ENCODE measurements around the gene TEKT1.

Gene TEKT1

DNA sequence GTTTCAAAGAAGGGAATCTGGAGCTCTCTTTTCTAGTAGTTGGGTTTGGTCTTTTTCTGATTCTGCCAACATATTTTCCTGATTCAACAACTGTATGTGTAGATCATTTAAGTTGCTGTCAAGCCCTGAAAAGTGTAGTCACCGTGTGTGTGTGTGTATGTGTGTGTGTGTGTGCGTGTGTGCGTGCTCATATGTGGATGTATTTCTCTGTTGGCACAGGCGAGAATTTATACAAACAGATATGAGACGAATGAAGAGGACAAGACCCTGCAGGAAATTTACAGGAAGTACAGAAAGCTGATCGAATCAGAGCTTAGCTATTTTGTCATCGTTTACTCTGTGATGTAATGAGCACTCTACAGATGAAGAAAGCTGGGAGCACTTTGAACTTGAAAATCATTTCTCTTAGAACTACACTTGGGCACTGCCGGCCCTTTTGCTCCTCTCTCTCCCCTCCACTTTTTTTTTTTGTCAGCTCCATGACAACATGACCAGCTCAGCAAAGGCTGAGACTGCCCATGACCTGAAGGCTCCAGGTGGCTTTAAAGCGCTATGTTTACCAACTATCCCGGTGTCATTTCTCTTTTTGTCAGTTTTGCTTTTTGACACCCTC lies 44.3 kb downstream of the TEKT1 start:
- Histone ChIP-seq H3K9ac (ENCODE audit: low read length) (no peak overlapping the region), H2BK15ac (ENCODE audit: low read depth, poor library complexity, severe bottlenecking) (no peak overlapping the region), H3K18ac (ENCODE audit: low read depth in 1 of 2, low read length in 2 of 2) (no peak overlapping the region), H3K27ac (ENCODE audit: low read length, poor library complexity, severe bottlenecking) (no peak overlapping the region), H4K8ac (ENCODE audit: low read length) (no peak overlapping the region), H3K23ac (ENCODE audit: low read length in 2 of 2) (no peak overlapping the region), H2BK12ac (ENCODE audit: low read length in 2 of 2) (no peak overlapping the region), H3K79me1 (replicated peaks; ENCODE audit: low read length, poor library complexity, severe bottlenecking) (no peaks in the 10 kb centered on the region), H2BK120ac (ENCODE audit: low read depth, low read length) (no peak overlapping the region), H3K4me2 (ENCODE audit: low read length, poor library complexity, severe bottlenecking) (no peak overlapping the region), H3K4ac (ENCODE audit: low read depth in 1 of 2, low read length in 2 of 2) (no peak overlapping the region), H3K27me3 (ENCODE audit: control insufficient read depth in 1 of 2, insufficient read depth in 1 of 2, low read length in 2 of 2) (peaks cover 8 to 29% of the 10 kb centered on the region in 2 experiments), H3K36me3 (ENCODE audit: control insufficient read depth in 1 of 2, insufficient read depth in 2 of 2, low read depth in 1 of 2, low read length in 2 of 2) (no peaks in the 10 kb centered on the region), H3K4me3 (ENCODE audit: insufficient read depth in 1 of 2, low read depth in 1 of 2, low read length in 2 of 2) (no peak overlapping the region), H3K14ac (ENCODE audit: low read length in 2 of 2) (no peak overlapping the region), H4K91ac (ENCODE audit: low read length) (no peak overlapping the region), H2BK5ac (ENCODE audit: low read depth, low read length, poor library complexity, severe bottlenecking) (no peak overlapping the region), H2AFZ (ENCODE audit: low read depth, low read length) (no peak overlapping the region), H2AK5ac (ENCODE audit: low read length, severe bottlenecking) (no peak overlapping the region), H3K9me3 (ENCODE audit: control insufficient read depth, low read length) (no peaks in the 10 kb centered on the region), H3K4me1 (ENCODE audit: control insufficient read depth, insufficient read depth, low read depth, low read length) (no peaks in the 10 kb centered on the region)
- no peak for DNase-seq
- WGBS: 66% methylated on average over 10 of the region's 10 CpGs

GRCh38 chr17:6786618-6787017 lies 44.9 kb downstream of the TEKT1 start:
- no peak overlapping the region for H2AK5ac ChIP-seq (ENCODE audit: low read length, severe bottlenecking)

DNA sequence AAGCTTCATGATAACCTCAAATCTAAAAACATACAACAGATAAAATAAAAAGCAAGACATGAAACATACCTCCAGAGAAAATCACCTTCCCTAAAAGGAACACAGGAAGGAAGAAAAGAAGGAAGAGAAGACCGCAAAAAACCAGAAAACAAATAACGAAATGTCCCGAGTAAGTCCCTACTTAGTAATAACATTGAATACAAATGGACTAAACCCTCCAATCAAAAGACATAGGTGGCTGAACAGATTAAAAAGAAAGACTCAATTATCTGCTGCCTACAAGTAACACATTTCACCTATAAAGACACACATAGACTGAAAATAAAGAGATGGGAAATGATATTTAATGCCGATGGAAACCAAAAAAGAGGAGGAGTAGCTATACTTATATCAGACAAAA lies 49.3 kb downstream of the TEKT1 start:
- H3K4me2 ChIP-seq (ENCODE audit: low read length, poor library complexity, severe bottlenecking): no peak overlapping the region
- H3K9ac ChIP-seq (ENCODE audit: low read length): no peak overlapping the region
- DNase-seq: no peak
- no peak overlapping the region for H3K14ac ChIP-seq (ENCODE audit: low read length in 2 of 2)
- H3K4ac ChIP-seq (ENCODE audit: low read depth in 1 of 2, low read length in 2 of 2): no peak overlapping the region
- H4K8ac ChIP-seq (ENCODE audit: low read length): no peak overlapping the region
- H2AFZ ChIP-seq (ENCODE audit: low read depth, low read length): no peak overlapping the region
- no peak overlapping the region for H2BK15ac ChIP-seq (ENCODE audit: low read depth, poor library complexity, severe bottlenecking)
- no peak overlapping the region for H3K18ac ChIP-seq (ENCODE audit: low read depth in 1 of 2, low read length in 2 of 2)
- H3K9me3 ChIP-seq (ENCODE audit: control insufficient read depth, low read length): peaks cover 8% of the 10 kb centered on the region
- no peak overlapping the region for H2BK12ac ChIP-seq (ENCODE audit: low read length in 2 of 2)
- no peaks in the 10 kb centered on the region for H3K4me1 ChIP-seq (ENCODE audit: control insufficient read depth, insufficient read depth, low read depth, low read length)
- no peak overlapping the region for H2AK5ac ChIP-seq (ENCODE audit: low read length, severe bottlenecking)
- H2BK120ac ChIP-seq (ENCODE audit: low read depth, low read length): no peak overlapping the region
- H3K23ac ChIP-seq (ENCODE audit: low read length in 2 of 2): no peak overlapping the region
- H3K79me1 ChIP-seq (replicated peaks; ENCODE audit: low read length, poor library complexity, severe bottlenecking): no peaks in the 10 kb centered on the region
- H3K36me3 ChIP-seq (ENCODE audit: control insufficient read depth in 1 of 2, insufficient read depth in 2 of 2, low read depth in 1 of 2, low read length in 2 of 2): no peaks in the 10 kb centered on the region
- no CpG with 5 or more reads among the region's 4 CpGs for WGBS
- no peak overlapping the region for H3K27ac ChIP-seq (ENCODE audit: low read length, poor library complexity, severe bottlenecking)
- no peak overlapping the region for H4K91ac ChIP-seq (ENCODE audit: low read length)
- no peak overlapping the region for H3K4me3 ChIP-seq (ENCODE audit: insufficient read depth in 1 of 2, low read depth in 1 of 2, low read length in 2 of 2)
- peaks cover 18 to 41% of the 10 kb centered on the region in 2 experiments for H3K27me3 ChIP-seq (ENCODE audit: control insufficient read depth in 1 of 2, insufficient read depth in 1 of 2, low read length in 2 of 2)
- H2BK5ac ChIP-seq (ENCODE audit: low read depth, low read length, poor library complexity, severe bottlenecking): no peak overlapping the region

More at GRCh38 chr17:6786618-6787017, 44.9 kb downstream of the TEKT1 start:
- Histone ChIP-seq H2BK15ac (ENCODE audit: low read depth, poor library complexity, severe bottlenecking) (no peak overlapping the region), H3K23ac (ENCODE audit: low read length in 2 of 2) (no peak overlapping the region), H4K91ac (ENCODE audit: low read length) (no peak overlapping the region), H3K9me3 (ENCODE audit: control insufficient read depth, low read length) (no peaks in the 10 kb centered on the region), H3K4me3 (ENCODE audit: insufficient read depth in 1 of 2, low read depth in 1 of 2, low read length in 2 of 2) (no peak overlapping the region), H3K27me3 (ENCODE audit: control insufficient read depth in 1 of 2, insufficient read depth in 1 of 2, low read length in 2 of 2) (peaks cover 7 to 25% of the 10 kb centered on the region in 2 experiments), H3K79me1 (replicated peaks; ENCODE audit: low read length, poor library complexity, severe bottlenecking) (no peaks in the 10 kb centered on the region), H3K4ac (ENCODE audit: low read depth in 1 of 2, low read length in 2 of 2) (no peak overlapping the region), H3K9ac (ENCODE audit: low read length) (no peak overlapping the region), H2BK5ac (ENCODE audit: low read depth, low read length, poor library complexity, severe bottlenecking) (no peak overlapping the region), H3K36me3 (ENCODE audit: control insufficient read depth in 1 of 2, insufficient read depth in 2 of 2, low read depth in 1 of 2, low read length in 2 of 2) (no peaks in the 10 kb centered on the region), H3K4me1 (ENCODE audit: control insufficient read depth, insufficient read depth, low read depth, low read length) (no peaks in the 10 kb centered on the region), H3K18ac (ENCODE audit: low read depth in 1 of 2, low read length in 2 of 2) (no peak overlapping the region), H2AFZ (ENCODE audit: low read depth, low read length) (no peak overlapping the region), H4K8ac (ENCODE audit: low read length) (no peak overlapping the region), H2BK12ac (ENCODE audit: low read length in 2 of 2) (no peak overlapping the region), H3K27ac (ENCODE audit: low read length, poor library complexity, severe bottlenecking) (no peak overlapping the region), H2BK120ac (ENCODE audit: low read depth, low read length) (no peak overlapping the region), H3K14ac (ENCODE audit: low read length in 2 of 2) (no peak overlapping the region), H3K4me2 (ENCODE audit: low read length, poor library complexity, severe bottlenecking) (no peak overlapping the region)
- 84% methylated on average over 8 of the region's 8 CpGs for WGBS
- DNase-seq: no peak

- Histone ChIP-seq H2BK12ac (ENCODE audit: low read length in 2 of 2) (no peak overlapping the region), H3K18ac (ENCODE audit: low read depth in 1 of 2, low read length in 2 of 2) (no peak overlapping the region), H2AFZ (ENCODE audit: low read depth, low read length) (no peak overlapping the region), H3K23ac (ENCODE audit: low read length in 2 of 2) (no peak overlapping the region), H3K9me3 (ENCODE audit: control insufficient read depth, low read length) (peaks cover 8% of the 10 kb centered on the region), H3K27me3 (ENCODE audit: control insufficient read depth in 1 of 2, insufficient read depth in 1 of 2, low read length in 2 of 2) (peaks cover 29 to 51% of the 10 kb centered on the region in 2 experiments), H4K91ac (ENCODE audit: low read length) (no peak overlapping the region), H3K27ac (ENCODE audit: low read length, poor library complexity, severe bottlenecking) (no peak overlapping the region), H3K4me1 (ENCODE audit: control insufficient read depth, insufficient read depth, low read depth, low read length) (no peaks in the 10 kb centered on the region), H3K4me3 (ENCODE audit: insufficient read depth in 1 of 2, low read depth in 1 of 2, low read length in 2 of 2) (no peak overlapping the region), H3K36me3 (ENCODE audit: control insufficient read depth in 1 of 2, insufficient read depth in 2 of 2, low read depth in 1 of 2, low read length in 2 of 2) (no peaks in the 10 kb centered on the region), H2AK5ac (ENCODE audit: low read length, severe bottlenecking) (no peak overlapping the region), H2BK15ac (ENCODE audit: low read depth, poor library complexity, severe bottlenecking) (no peak overlapping the region), H2BK5ac (ENCODE audit: low read depth, low read length, poor library complexity, severe bottlenecking) (no peak overlapping the region), H3K4ac (ENCODE audit: low read depth in 1 of 2, low read length in 2 of 2) (no peak overlapping the region), H2BK120ac (ENCODE audit: low read depth, low read length) (no peak overlapping the region), H4K8ac (ENCODE audit: low read length) (no peak overlapping the region), H3K14ac (ENCODE audit: low read length in 2 of 2) (no peak overlapping the region), H3K4me2 (ENCODE audit: low read length, poor library complexity, severe bottlenecking) (no peak overlapping the region), H3K79me1 (replicated peaks; ENCODE audit: low read length, poor library complexity, severe bottlenecking) (no peaks in the 10 kb centered on the region), H3K9ac (ENCODE audit: low read length) (no peak overlapping the region)
- DNase-seq: no peak
- WGBS: 72% methylated on average over 3 of the region's 3 CpGs
Observed at GRCh38 chr17:6780886-6781285, 50.6 kb downstream of the TEKT1 start.
